ENCODE measurements around the gene SEPTIN1. TPM values are rescaled to one million over a fixed set of nuclear protein-coding genes. Genes with fewer than 3 reads are reported as not detected.

The SEPTIN1 gene
- total and polyA plus RNA-seq, 2 experiments from 2014 or later, result 0.21 to 3.9 TPM

DNA sequence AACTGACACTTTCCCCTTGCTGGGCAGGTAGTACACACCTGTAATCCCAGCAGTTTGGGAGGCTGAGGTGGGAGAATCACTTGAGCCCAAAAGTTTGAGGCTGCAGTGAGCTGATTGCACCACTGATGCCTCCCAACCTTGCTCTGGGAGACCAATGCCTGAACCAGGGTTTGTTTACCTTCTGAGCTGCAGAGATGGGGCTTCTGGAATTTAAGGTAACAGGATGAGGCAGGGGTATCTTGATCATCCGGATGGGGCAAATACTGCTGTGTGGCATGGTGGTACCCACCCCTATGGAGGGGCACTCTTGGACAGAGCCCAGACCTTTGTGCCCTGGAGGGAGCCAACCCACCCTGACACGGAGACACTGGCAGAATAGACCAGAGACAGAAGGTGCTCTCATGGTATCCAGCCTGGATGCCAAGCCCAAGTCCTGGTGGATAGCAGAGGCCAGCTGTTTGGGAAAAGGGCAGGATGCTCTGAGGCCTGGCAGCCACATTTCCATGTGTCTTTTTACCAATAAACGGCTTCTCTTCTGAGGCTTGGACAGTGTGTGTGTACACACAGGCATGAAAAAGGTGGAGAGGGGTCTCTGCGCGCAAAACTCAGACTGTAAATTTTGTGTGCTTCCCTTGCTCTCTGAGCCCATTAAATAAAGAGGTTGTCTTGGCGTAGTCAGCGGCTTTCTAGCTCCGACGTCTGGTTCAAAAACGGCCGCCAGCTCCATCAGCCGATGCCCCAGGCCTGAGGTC is 17.2 kb upstream of the SEPTIN1 start:
- Histone ChIP-seq H3K79me2 (replicated peaks; ENCODE audit: insufficient read depth) (peaks cover 20% of the 10 kb centered on the region), H4K20me1 (replicated peaks; ENCODE audit: insufficient read depth) (peaks cover 15% of the 10 kb centered on the region; the same call in 1 of the 2 replicates), H3K4me3 (peak overlapping the region; percentile 59), H3F3A (replicated peaks; ENCODE audit: low read depth) (peaks cover 51% of the 10 kb centered on the region), H3K27me3 (ENCODE audit: insufficient read depth) (no peaks in the 10 kb centered on the region), H3K36me3 (ENCODE audit: insufficient read depth) (peaks cover 9% of the 10 kb centered on the region; the same call in 1 of the 2 replicates), H2AFZ (no peak overlapping the region), H3K4me1 (ENCODE audit: insufficient read depth) (peaks cover 24% of the 10 kb centered on the region), H3K9me2 (ENCODE audit: insufficient read depth) (no peaks in the 10 kb centered on the region), H3K4me2 (peak overlapping the region; percentile 87), H3K27ac (ENCODE audit: low read depth) (peak overlapping the region; percentile 90)
- H3K4me3 Mint-ChIP-seq, result peak overlapping the region; percentile 85
- DNase-seq (ENCODE audit: low spot score) (no peak), ATAC-seq (no peak)
- H3K36me3 Mint-ChIP-seq (ENCODE audit: low read depth), result peaks cover 35% of the 10 kb centered on the region
- TF ChIP-seq STAT1 (IDR thresholded peaks at IDR 0.05; ENCODE audit: unreplicated experiment), result no peak
- TF ChIP-seq, protein P1, sequence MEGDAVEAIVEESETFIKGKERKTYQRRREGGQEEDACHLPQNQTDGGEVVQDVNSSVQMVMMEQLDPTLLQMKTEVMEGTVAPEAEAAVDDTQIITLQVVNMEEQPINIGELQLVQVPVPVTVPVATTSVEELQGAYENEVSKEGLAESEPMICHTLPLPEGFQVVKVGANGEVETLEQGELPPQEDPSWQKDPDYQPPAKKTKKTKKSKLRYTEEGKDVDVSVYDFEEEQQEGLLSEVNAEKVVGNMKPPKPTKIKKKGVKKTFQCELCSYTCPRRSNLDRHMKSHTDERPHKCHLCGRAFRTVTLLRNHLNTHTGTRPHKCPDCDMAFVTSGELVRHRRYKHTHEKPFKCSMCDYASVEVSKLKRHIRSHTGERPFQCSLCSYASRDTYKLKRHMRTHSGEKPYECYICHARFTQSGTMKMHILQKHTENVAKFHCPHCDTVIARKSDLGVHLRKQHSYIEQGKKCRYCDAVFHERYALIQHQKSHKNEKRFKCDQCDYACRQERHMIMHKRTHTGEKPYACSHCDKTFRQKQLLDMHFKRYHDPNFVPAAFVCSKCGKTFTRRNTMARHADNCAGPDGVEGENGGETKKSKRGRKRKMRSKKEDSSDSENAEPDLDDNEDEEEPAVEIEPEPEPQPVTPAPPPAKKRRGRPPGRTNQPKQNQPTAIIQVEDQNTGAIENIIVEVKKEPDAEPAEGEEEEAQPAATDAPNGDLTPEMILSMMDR (conservative IDR thresholded peaks at IDR 0.05; ENCODE audit: low read depth in 2 of 2), result no peak
- no peak for TF ChIP-seq ZNF331 (CRISPR knock-in tag; IDR thresholded peaks at IDR 0.05; ENCODE audit: low read depth)
- no peak for TF ChIP-seq NANOG (IDR thresholded peaks at IDR 0.05; ENCODE audit: borderline replicate concordance)
- TF ChIP-seq, protein P2, sequence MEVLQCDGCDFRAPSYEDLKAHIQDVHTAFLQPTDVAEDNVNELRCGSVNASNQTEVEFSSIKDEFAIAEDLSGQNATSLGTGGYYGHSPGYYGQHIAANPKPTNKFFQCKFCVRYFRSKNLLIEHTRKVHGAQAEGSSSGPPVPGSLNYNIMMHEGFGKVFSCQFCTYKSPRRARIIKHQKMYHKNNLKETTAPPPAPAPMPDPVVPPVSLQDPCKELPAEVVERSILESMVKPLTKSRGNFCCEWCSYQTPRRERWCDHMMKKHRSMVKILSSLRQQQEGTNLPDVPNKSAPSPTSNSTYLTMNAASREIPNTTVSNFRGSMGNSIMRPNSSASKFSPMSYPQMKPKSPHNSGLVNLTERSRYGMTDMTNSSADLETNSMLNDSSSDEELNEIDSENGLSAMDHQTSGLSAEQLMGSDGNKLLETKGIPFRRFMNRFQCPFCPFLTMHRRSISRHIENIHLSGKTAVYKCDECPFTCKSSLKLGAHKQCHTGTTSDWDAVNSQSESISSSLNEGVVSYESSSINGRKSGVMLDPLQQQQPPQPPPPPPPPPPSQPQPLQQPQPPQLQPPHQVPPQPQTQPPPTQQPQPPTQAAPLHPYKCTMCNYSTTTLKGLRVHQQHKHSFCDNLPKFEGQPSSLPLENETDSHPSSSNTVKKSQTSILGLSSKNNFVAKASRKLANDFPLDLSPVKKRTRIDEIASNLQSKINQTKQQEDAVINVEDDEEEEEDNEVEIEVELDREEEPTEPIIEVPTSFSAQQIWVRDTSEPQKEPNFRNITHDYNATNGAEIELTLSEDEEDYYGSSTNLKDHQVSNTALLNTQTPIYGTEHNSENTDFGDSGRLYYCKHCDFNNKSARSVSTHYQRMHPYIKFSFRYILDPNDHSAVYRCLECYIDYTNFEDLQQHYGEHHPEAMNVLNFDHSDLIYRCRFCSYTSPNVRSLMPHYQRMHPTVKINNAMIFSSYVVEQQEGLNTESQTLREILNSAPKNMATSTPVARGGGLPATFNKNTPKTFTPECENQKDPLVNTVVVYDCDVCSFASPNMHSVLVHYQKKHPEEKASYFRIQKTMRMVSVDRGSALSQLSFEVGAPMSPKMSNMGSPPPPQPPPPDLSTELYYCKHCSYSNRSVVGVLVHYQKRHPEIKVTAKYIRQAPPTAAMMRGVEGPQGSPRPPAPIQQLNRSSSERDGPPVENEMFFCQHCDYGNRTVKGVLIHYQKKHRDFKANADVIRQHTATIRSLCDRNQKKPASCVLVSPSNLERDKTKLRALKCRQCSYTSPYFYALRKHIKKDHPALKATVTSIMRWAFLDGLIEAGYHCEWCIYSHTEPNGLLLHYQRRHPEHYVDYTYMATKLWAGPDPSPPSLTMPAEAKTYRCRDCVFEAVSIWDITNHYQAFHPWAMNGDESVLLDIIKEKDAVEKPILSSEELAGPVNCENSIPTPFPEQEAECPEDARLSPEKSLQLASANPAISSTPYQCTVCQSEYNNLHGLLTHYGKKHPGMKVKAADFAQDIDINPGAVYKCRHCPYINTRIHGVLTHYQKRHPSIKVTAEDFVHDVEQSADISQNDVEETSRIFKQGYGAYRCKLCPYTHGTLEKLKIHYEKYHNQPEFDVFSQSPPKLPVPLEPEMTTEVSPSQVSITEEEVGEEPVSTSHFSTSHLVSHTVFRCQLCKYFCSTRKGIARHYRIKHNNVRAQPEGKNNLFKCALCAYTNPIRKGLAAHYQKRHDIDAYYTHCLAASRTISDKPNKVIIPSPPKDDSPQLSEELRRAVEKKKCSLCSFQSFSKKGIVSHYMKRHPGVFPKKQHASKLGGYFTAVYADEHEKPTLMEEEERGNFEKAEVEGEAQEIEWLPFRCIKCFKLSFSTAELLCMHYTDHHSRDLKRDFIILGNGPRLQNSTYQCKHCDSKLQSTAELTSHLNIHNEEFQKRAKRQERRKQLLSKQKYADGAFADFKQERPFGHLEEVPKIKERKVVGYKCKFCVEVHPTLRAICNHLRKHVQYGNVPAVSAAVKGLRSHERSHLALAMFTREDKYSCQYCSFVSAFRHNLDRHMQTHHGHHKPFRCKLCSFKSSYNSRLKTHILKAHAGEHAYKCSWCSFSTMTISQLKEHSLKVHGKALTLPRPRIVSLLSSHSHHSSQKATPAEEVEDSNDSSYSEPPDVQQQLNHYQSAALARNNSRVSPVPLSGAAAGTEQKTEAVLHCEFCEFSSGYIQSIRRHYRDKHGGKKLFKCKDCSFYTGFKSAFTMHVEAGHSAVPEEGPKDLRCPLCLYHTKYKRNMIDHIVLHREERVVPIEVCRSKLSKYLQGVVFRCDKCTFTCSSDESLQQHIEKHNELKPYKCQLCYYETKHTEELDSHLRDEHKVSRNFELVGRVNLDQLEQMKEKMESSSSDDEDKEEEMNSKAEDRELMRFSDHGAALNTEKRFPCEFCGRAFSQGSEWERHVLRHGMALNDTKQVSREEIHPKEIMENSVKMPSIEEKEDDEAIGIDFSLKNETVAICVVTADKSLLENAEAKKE (CRISPR knock-in tag; IDR thresholded peaks at IDR 0.05), result no peak
- no peak for TF ChIP-seq EZH2phosphoT487 (IDR thresholded peaks at IDR 0.05; ENCODE audit: unreplicated experiment)
- no peak for TF ChIP-seq ZNF114 (CRISPR knock-in tag; IDR thresholded peaks at IDR 0.05)
- no peak for TF ChIP-seq CREB1 (CRISPR knock-in tag; IDR thresholded peaks at IDR 0.05; ENCODE audit: low read depth)
- peaks cover 29% of the 10 kb centered on the region for H3K4me1 Mint-ChIP-seq
- no peaks in the 10 kb centered on the region for H3K9me3 Mint-ChIP-seq
- H3K27ac Mint-ChIP-seq, result peak overlapping the region; percentile 99
- peaks cover 18% of the 10 kb centered on the region for H3K27me3 Mint-ChIP-seq (ENCODE audit: insufficient read depth, low read depth, poor library complexity)
